ENCODE measurements around the gene AUNIP. TPM values are rescaled to one million over a fixed set of nuclear protein-coding genes. Genes with fewer than 3 reads are reported as not detected.
A peak's percentile ranks its signal among the peaks of the same experiment; 100 is the strongest.

Gene AUNIP
- total RNA-seq, 1 experiment from 2014 or later, result 16.1 TPM

DNA sequence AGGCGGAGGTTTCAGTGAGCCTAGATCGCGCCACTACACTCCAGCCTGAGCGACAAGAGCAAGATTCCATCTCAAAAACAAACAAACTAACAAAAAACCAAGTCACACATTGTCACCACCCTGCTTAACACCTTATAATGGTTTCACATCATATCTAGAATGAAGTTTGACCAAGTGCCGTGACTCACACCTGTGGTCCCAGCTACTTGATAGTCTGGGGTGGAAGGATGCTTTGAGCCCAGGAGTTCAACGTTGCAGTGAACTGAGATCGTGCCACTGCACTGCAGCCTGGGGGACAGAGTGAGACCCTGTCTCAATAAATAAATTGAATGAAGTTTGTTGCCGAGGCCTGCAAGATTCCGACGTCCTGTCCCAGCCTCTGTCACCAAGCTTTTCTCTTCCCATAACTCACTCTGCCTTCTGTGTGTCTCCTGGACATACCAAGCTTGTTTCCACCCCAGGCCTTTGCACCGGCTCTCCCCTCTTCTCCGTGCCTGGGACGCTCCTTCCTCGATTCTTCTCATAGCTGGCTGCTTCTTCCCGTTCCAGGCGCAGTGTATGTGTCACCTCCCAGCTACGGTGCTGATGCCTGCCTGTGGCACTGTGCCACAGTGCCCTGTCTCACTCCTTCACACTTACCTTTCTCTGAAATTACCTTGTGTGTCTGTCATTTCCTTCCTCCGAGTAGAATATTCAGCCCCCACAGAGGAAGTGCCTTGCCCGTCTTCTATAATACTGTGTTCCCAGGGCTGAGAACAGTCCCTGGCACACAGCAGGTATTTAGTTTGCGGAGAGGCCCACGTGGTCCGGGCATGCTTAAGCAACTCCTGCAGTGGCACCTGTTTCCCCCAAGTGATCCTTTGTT is 63.1 kb downstream of the AUNIP start:
- CTCF ChIA-PET, result interaction anchor here (0.7 to 6.2 kb wide), 13 partner anchors 11 to 253 kb away, joined by 3 to 80 read pairs (median 5); partner anchors contain the start of gene LDLRAP1
- POLR2A ChIA-PET, result no interaction called here
- Mint-ChIP-seq H3K27ac (peak overlapping the region; percentile 29; the same call in 1 of the 2 replicates), H3K4me1 (peaks cover 30% of the 10 kb centered on the region), H3K9me3 (no peaks in the 10 kb centered on the region), H3K27me3 (ENCODE audit: low read depth) (peaks cover 4% of the 10 kb centered on the region), H3K36me3 (no peaks in the 10 kb centered on the region), H3K4me3 (no peak overlapping the region)
- no peak for TF ChIP-seq TEAD4 (CRISPR knock-in tag; IDR thresholded peaks at IDR 0.05)
- TF ChIP-seq, protein P1, sequence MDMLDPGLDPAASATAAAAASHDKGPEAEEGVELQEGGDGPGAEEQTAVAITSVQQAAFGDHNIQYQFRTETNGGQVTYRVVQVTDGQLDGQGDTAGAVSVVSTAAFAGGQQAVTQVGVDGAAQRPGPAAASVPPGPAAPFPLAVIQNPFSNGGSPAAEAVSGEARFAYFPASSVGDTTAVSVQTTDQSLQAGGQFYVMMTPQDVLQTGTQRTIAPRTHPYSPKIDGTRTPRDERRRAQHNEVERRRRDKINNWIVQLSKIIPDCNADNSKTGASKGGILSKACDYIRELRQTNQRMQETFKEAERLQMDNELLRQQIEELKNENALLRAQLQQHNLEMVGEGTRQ (CRISPR knock-in tag; IDR thresholded peaks at IDR 0.05), result peak; percentile 53
- TF ChIP-seq, protein P2, sequence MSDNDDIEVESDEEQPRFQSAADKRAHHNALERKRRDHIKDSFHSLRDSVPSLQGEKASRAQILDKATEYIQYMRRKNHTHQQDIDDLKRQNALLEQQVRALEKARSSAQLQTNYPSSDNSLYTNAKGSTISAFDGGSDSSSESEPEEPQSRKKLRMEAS (CRISPR knock-in tag; IDR thresholded peaks at IDR 0.05), result peak; percentile 55; the same call in 1 of the 2 replicates
- TF ChIP-seq, protein P3, sequence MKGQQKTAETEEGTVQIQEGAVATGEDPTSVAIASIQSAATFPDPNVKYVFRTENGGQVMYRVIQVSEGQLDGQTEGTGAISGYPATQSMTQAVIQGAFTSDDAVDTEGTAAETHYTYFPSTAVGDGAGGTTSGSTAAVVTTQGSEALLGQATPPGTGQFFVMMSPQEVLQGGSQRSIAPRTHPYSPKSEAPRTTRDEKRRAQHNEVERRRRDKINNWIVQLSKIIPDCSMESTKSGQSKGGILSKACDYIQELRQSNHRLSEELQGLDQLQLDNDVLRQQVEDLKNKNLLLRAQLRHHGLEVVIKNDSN (CRISPR knock-in tag; IDR thresholded peaks at IDR 0.05), result peak; percentile 62; the same call in 1 of the 2 replicates
- ATAC-seq (peak; percentile 4; the same call in 1 of the 2 replicates), DNase-seq (ENCODE audit: low spot score) (no peak)

DNA sequence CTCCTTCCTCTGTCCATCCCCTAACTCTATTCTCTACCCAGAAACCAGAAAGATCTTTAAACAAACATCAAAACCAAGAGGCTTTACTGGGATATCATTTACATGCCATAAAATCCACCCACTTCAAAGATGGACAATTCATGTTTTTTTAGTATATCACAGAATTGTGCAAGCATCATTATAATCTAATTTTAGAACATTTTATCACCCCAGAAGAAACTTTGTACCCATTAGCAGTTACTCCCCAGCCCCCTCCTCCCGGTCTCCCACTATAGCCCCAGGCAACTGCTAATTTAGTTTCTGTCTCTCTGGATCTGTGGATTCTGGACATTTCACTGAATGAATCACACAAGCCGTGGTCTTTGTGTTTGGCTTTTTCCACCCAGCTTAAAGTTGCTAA is 64.0 kb downstream of the AUNIP start:
- no peaks in the 10 kb centered on the region for H3K9me3 Mint-ChIP-seq
- no peak for ATAC-seq
- ChIA-PET POLR2A (no interaction called here), CTCF (interaction anchor here (0.6 to 2.1 kb wide), 3 partner anchors 22 to 188 kb away, joined by 3 to 14 read pairs (median 5); no protein-coding TSS in a partner anchor)
- peaks cover 23% of the 10 kb centered on the region for H3K4me1 Mint-ChIP-seq
- H3K4me3 Mint-ChIP-seq, result no peak overlapping the region
- TF ChIP-seq CREM (CRISPR knock-in tag; IDR thresholded peaks at IDR 0.05) (no peak), ELF4 (CRISPR knock-in tag; IDR thresholded peaks at IDR 0.05; ENCODE audit: low read depth) (no peak), ZNF423 (CRISPR knock-in tag; IDR thresholded peaks at IDR 0.05) (no peak), GABPB1 (CRISPR knock-in tag; IDR thresholded peaks at IDR 0.05) (no peak), NR3C1 (CRISPR knock-in tag; conservative IDR thresholded peaks at IDR 0.05; ENCODE audit: low read depth) (no peak), EMX1 (CRISPR knock-in tag; IDR thresholded peaks at IDR 0.05) (no peak), FOXP1 (CRISPR knock-in tag; IDR thresholded peaks at IDR 0.05; ENCODE audit: borderline replicate concordance) (no peak), ZNF121 (CRISPR knock-in tag; IDR thresholded peaks at IDR 0.05) (no peak), HMGA2 (CRISPR knock-in tag; IDR thresholded peaks at IDR 0.05) (no peak), PRRX2 (CRISPR knock-in tag; IDR thresholded peaks at IDR 0.05) (no peak), JUN (CRISPR knock-in tag; IDR thresholded peaks at IDR 0.05) (no peak)
- TF ChIP-seq, protein P4, sequence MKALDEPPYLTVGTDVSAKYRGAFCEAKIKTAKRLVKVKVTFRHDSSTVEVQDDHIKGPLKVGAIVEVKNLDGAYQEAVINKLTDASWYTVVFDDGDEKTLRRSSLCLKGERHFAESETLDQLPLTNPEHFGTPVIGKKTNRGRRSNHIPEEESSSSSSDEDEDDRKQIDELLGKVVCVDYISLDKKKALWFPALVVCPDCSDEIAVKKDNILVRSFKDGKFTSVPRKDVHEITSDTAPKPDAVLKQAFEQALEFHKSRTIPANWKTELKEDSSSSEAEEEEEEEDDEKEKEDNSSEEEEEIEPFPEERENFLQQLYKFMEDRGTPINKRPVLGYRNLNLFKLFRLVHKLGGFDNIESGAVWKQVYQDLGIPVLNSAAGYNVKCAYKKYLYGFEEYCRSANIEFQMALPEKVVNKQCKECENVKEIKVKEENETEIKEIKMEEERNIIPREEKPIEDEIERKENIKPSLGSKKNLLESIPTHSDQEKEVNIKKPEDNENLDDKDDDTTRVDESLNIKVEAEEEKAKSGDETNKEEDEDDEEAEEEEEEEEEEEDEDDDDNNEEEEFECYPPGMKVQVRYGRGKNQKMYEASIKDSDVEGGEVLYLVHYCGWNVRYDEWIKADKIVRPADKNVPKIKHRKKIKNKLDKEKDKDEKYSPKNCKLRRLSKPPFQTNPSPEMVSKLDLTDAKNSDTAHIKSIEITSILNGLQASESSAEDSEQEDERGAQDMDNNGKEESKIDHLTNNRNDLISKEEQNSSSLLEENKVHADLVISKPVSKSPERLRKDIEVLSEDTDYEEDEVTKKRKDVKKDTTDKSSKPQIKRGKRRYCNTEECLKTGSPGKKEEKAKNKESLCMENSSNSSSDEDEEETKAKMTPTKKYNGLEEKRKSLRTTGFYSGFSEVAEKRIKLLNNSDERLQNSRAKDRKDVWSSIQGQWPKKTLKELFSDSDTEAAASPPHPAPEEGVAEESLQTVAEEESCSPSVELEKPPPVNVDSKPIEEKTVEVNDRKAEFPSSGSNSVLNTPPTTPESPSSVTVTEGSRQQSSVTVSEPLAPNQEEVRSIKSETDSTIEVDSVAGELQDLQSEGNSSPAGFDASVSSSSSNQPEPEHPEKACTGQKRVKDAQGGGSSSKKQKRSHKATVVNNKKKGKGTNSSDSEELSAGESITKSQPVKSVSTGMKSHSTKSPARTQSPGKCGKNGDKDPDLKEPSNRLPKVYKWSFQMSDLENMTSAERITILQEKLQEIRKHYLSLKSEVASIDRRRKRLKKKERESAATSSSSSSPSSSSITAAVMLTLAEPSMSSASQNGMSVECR (CRISPR knock-in tag; IDR thresholded peaks at IDR 0.05; ENCODE audit: borderline replicate concordance), result no peak
- TF ChIP-seq, protein P5, sequence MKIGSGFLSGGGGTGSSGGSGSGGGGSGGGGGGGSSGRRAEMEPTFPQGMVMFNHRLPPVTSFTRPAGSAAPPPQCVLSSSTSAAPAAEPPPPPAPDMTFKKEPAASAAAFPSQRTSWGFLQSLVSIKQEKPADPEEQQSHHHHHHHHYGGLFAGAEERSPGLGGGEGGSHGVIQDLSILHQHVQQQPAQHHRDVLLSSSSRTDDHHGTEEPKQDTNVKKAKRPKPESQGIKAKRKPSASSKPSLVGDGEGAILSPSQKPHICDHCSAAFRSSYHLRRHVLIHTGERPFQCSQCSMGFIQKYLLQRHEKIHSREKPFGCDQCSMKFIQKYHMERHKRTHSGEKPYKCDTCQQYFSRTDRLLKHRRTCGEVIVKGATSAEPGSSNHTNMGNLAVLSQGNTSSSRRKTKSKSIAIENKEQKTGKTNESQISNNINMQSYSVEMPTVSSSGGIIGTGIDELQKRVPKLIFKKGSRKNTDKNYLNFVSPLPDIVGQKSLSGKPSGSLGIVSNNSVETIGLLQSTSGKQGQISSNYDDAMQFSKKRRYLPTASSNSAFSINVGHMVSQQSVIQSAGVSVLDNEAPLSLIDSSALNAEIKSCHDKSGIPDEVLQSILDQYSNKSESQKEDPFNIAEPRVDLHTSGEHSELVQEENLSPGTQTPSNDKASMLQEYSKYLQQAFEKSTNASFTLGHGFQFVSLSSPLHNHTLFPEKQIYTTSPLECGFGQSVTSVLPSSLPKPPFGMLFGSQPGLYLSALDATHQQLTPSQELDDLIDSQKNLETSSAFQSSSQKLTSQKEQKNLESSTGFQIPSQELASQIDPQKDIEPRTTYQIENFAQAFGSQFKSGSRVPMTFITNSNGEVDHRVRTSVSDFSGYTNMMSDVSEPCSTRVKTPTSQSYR (CRISPR knock-in tag; IDR thresholded peaks at IDR 0.05), result no peak
- TF ChIP-seq, protein P6, sequence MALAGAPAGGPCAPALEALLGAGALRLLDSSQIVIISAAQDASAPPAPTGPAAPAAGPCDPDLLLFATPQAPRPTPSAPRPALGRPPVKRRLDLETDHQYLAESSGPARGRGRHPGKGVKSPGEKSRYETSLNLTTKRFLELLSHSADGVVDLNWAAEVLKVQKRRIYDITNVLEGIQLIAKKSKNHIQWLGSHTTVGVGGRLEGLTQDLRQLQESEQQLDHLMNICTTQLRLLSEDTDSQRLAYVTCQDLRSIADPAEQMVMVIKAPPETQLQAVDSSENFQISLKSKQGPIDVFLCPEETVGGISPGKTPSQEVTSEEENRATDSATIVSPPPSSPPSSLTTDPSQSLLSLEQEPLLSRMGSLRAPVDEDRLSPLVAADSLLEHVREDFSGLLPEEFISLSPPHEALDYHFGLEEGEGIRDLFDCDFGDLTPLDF (CRISPR knock-in tag; IDR thresholded peaks at IDR 0.05), result no peak
- TF ChIP-seq, protein P2 (CRISPR knock-in tag; IDR thresholded peaks at IDR 0.05), result no peak
- no peak overlapping the region for H3K27ac Mint-ChIP-seq
- no peaks in the 10 kb centered on the region for H3K36me3 Mint-ChIP-seq
- DNase-seq (ENCODE audit: low spot score), result no peak
- H3K27me3 Mint-ChIP-seq (ENCODE audit: low read depth), result peaks cover 4% of the 10 kb centered on the region

Measured in WTC11 (cell line).